ENCODE data around the gene PRKG2. TPM values are rescaled to one million over a fixed set of nuclear protein-coding genes. Genes with fewer than 3 reads are reported as not detected.

PRKG2 gene
- total RNA-seq, 1 experiment from 2014 or later, result 1.9 TPM

GRCh38 chr4:81062001-81062400 is 153.0 kb downstream of the PRKG2 start:
- no peaks in the 10 kb centered on the region for H3K36me3 Mint-ChIP-seq (ENCODE audit: insufficient read depth in 1 of 3, low read depth in 3 of 3)
- Histone ChIP-seq H4K20me1 (ENCODE audit: control insufficient read depth, insufficient read depth, insufficient read length) (no peaks in the 10 kb centered on the region), H3K9me3 (ENCODE audit: control insufficient read depth, low read depth, low read length) (no peaks in the 10 kb centered on the region), H2AFZ (ENCODE audit: low read length) (no peak overlapping the region), H2BK15ac (ENCODE audit: low read depth, low read length) (no peak overlapping the region), H3K9ac (ENCODE audit: extremely low read depth, insufficient read length, low read length) (no peak overlapping the region), H3K27me3 (ENCODE audit: insufficient read depth, low read length) (no peaks in the 10 kb centered on the region), H4K91ac (ENCODE audit: insufficient read length, low read depth, low read length) (no peak overlapping the region), H3K4ac (ENCODE audit: low read depth, low read length) (no peak overlapping the region), H3K23ac (ENCODE audit: insufficient read length, low read depth, low read length) (no peak overlapping the region), H4K5ac (ENCODE audit: insufficient read length, low read depth, low read length) (no peak overlapping the region), H3K27ac (ENCODE audit: insufficient read length, low read depth, low read length) (no peak overlapping the region), H3K4me1 (ENCODE audit: insufficient read depth, low read length) (no peaks in the 10 kb centered on the region; the same call in 1 of the 2 replicates), H3K14ac (ENCODE audit: insufficient read depth, low read length) (no peak overlapping the region), H3K79me1 (ENCODE audit: insufficient read depth, low read depth, low read length, poor library complexity, severe bottlenecking) (no peaks in the 10 kb centered on the region), H3K56ac (ENCODE audit: insufficient read length, low read depth, low read length) (no peak overlapping the region), H3T11ph (ENCODE audit: low read length) (no peak overlapping the region), H3K18ac (ENCODE audit: insufficient read length, low read depth, low read length) (no peak overlapping the region), H2BK20ac (ENCODE audit: low read depth, low read length, poor library complexity, severe bottlenecking) (no peak overlapping the region), H2BK120ac (ENCODE audit: low read depth, low read length, poor library complexity, severe bottlenecking) (no peak overlapping the region), H2BK5ac (ENCODE audit: insufficient read length, low read length) (no peak overlapping the region), H3K23me2 (ENCODE audit: insufficient read length, low read depth, low read length, poor library complexity, severe bottlenecking) (no peaks in the 10 kb centered on the region), H3K79me2 (ENCODE audit: insufficient read depth, low read length) (no peaks in the 10 kb centered on the region), H3K4me2 (ENCODE audit: insufficient read depth, insufficient read length, low read length) (no peak overlapping the region), H2AK5ac (ENCODE audit: insufficient read length, low read length) (no peak overlapping the region), H2BK12ac (ENCODE audit: insufficient read length, low read depth, low read length) (no peak overlapping the region), H4K8ac (replicated peaks; ENCODE audit: insufficient read length, low read depth, low read length) (no peak overlapping the region)
- H3K4me3 Mint-ChIP-seq, result no peak overlapping the region
- TF ChIP-seq CTCF (conservative IDR thresholded peaks at IDR 0.05), result no peak
- H3K9me3 Mint-ChIP-seq, result no peaks in the 10 kb centered on the region
- H3K4me1 Mint-ChIP-seq, result no peaks in the 10 kb centered on the region
- WGBS (ENCODE audit: extremely low coverage, insufficient read length, low lambda C conversion rate), result no CpG with 5 or more reads among the region's 1 CpG
- H3K27me3 Mint-ChIP-seq (ENCODE audit: low read depth), result peaks cover 3% of the 10 kb centered on the region
- DNase-seq, result no peak
- H3K27ac Mint-ChIP-seq, result no peak overlapping the region

Measured in H9 (cell line).